SK-N-SH treated with all-trans-retinoic acid at 6 μM for 48 hours (cell line): Measurements from ENCODE around the gene BABAM2.

Source experiments
- CREB5 ChIP-seq: fragments of 250-450 bp; sonication (Bioruptor Pico); IDR thresholded peaks from 2 replicates; pipeline ENCODE4 v1.5.1; 2020; ENCODE audit warnings: low read depth, mild to moderate bottlenecking, moderate library complexity
- CSRNP3 ChIP-seq: fragments of 250-450 bp; sonication (Bioruptor Pico); IDR thresholded peaks from 2 replicates; pipeline ENCODE4 v1.5.1; 2021; ENCODE audit warnings: mild to moderate bottlenecking, moderate library complexity
- OSR1 ChIP-seq: fragments of 250-450 bp; sonication (Bioruptor Pico); IDR thresholded peaks from 2 replicates; pipeline ENCODE4 v1.8.0; 2022; ENCODE audit warnings: moderate library complexity, mild to moderate bottlenecking, inconsistent platforms
- PATZ1 ChIP-seq: fragments of 250-450 bp; sonication (Bioruptor Pico); IDR thresholded peaks from 2 replicates; pipeline ENCODE4 v1.8.0; 2020; ENCODE audit warnings: mild to moderate bottlenecking, moderate library complexity, borderline replicate concordance
- POU6F1 ChIP-seq: fragments of 250-450 bp; sonication (Bioruptor Pico); IDR thresholded peaks from 2 replicates; pipeline ENCODE4 v1.8.0; 2021; ENCODE audit warnings: low read depth, mild to moderate bottlenecking, moderate library complexity, borderline replicate concordance
- RARB ChIP-seq: fragments of 250-450 bp; sonication (Bioruptor Pico); IDR thresholded peaks from 2 replicates; pipeline ENCODE4 v1.8.0; 2021; ENCODE audit warnings: mild to moderate bottlenecking, moderate library complexity
- SNAI2 ChIP-seq: fragments of 250-450 bp; sonication (Bioruptor Pico); IDR thresholded peaks from 2 replicates; pipeline ENCODE4 v1.5.0; 2020; ENCODE audit warnings: mild to moderate bottlenecking, moderate library complexity
- TCF4 ChIP-seq: fragments of 250-450 bp; sonication (Bioruptor Pico); IDR thresholded peaks from 2 replicates; pipeline ENCODE4 v1.8.0; 2021; ENCODE audit warnings: mild to moderate bottlenecking, moderate library complexity, borderline replicate concordance
- TOX ChIP-seq: fragments of 250-450 bp; sonication (Bioruptor Pico); IDR thresholded peaks from 2 replicates; pipeline ENCODE4 v1.8.0; 2021; ENCODE audit warnings: mild to moderate bottlenecking, moderate library complexity, borderline replicate concordance
- TSHZ2 ChIP-seq: fragments of 250-450 bp; sonication (Bioruptor Pico); IDR thresholded peaks from 2 replicates; pipeline ENCODE4 v1.5.0; 2020; ENCODE audit warnings: mild to moderate bottlenecking, moderate library complexity
- ZFP30 ChIP-seq: fragments of 450-650 bp; formaldehyde crosslinking; IDR thresholded peaks from 2 replicates; pipeline ENCODE4 v1.5.0; 2022; ENCODE audit warnings: mild to moderate bottlenecking, moderate library complexity
- ZNF70 ChIP-seq: fragments of 450-650 bp; formaldehyde crosslinking; IDR thresholded peaks from 2 replicates; pipeline ENCODE4 v1.5.0; 2020; ENCODE audit warnings: mild to moderate bottlenecking, moderate library complexity

GRCh38 chr2:28364610-28365009, 474.1 kb downstream of the BABAM2 start:
- TF ChIP-seq OSR1 (CRISPR knock-in tag) (no peak), ZNF70 (CRISPR knock-in tag) (no peak), PATZ1 (CRISPR knock-in tag) (no peak), SNAI2 (no peak), TCF4 (CRISPR knock-in tag) (no peak), CREB5 (CRISPR knock-in tag) (no peak), TSHZ2 (CRISPR knock-in tag) (no peak), RARB (no peak), ZFP30 (CRISPR knock-in tag) (no peak), TOX (CRISPR knock-in tag) (no peak), CSRNP3 (CRISPR knock-in tag) (no peak), POU6F1 (CRISPR knock-in tag) (no peak)
